ENCODE data around the gene FBXW7. TPM values are rescaled to one million over a fixed set of nuclear protein-coding genes. Genes with fewer than 3 reads are reported as not detected.

The FBXW7 gene
- total RNA-seq, 6 experiments from 2014 or later: 17.4 to 26.1 (median 19.5) TPM

GRCh38 chr4:152522754-152523153 lies 13.1 kb downstream of the FBXW7 start:
- Mint-ChIP-seq H3K9me3 (no peaks in the 10 kb centered on the region), H3K27ac (no peak overlapping the region), H3K4me1 (ENCODE audit: low read depth) (peaks cover 39% of the 10 kb centered on the region), H3K4me3 (no peak overlapping the region), H3K36me3 (ENCODE audit: low read depth) (peaks cover 4% of the 10 kb centered on the region; the same call in 1 of the 2 replicates), H3K27me3 (ENCODE audit: insufficient read depth) (no peaks in the 10 kb centered on the region; the same call in 1 of the 2 replicates)
- no peak for DNase-seq
- TF ChIP-seq CTCF (IDR thresholded peaks at IDR 0.05): no peak

- H3K9me3 Mint-ChIP-seq: no peaks in the 10 kb centered on the region
- DNase-seq: no peak
- peaks cover 39% of the 10 kb centered on the region for H3K4me1 Mint-ChIP-seq (ENCODE audit: low read depth)
- TF ChIP-seq CTCF (IDR thresholded peaks at IDR 0.05): no peak
- H3K27me3 Mint-ChIP-seq (ENCODE audit: insufficient read depth): no peaks in the 10 kb centered on the region; the same call in 1 of the 2 replicates
- H3K27ac Mint-ChIP-seq: no peak overlapping the region
- peaks cover 4% of the 10 kb centered on the region; the same call in 1 of the 2 replicates for H3K36me3 Mint-ChIP-seq (ENCODE audit: low read depth)
- H3K4me3 Mint-ChIP-seq: no peak overlapping the region
Measured at GRCh38 chr4:152522245-152522644, 13.6 kb downstream of the FBXW7 start.

GRCh38 chr4:152516156-152516555 lies 19.7 kb downstream of the FBXW7 start:
- Mint-ChIP-seq H3K27ac (peak overlapping the region; percentile 94), H3K4me1 (ENCODE audit: low read depth) (peaks cover 37% of the 10 kb centered on the region), H3K36me3 (ENCODE audit: low read depth) (0 out of 2 replicates have a peak, but pooled peaks cover 4% of the 10 kb centered on the region), H3K27me3 (ENCODE audit: insufficient read depth) (no peaks in the 10 kb centered on the region), H3K9me3 (no peaks in the 10 kb centered on the region), H3K4me3 (peak overlapping the region; percentile 74)
- peak; percentile 23 for DNase-seq
- TF ChIP-seq CTCF (IDR thresholded peaks at IDR 0.05): no peak

- peak overlapping the region; percentile 74 for H3K4me3 Mint-ChIP-seq
- peak; percentile 37 for DNase-seq
- no peaks in the 10 kb centered on the region for H3K9me3 Mint-ChIP-seq
- H3K4me1 Mint-ChIP-seq (ENCODE audit: low read depth): peaks cover 41% of the 10 kb centered on the region
- peak overlapping the region; percentile 94 for H3K27ac Mint-ChIP-seq
- 0 out of 2 replicates have a peak, but pooled peaks cover 4% of the 10 kb centered on the region for H3K36me3 Mint-ChIP-seq (ENCODE audit: low read depth)
- TF ChIP-seq CTCF (IDR thresholded peaks at IDR 0.05): no peak
- H3K27me3 Mint-ChIP-seq (ENCODE audit: insufficient read depth): no peaks in the 10 kb centered on the region
Measured at GRCh38 chr4:152515678-152516077, 20.2 kb downstream of the FBXW7 start.

GRCh38 chr4:152514356-152514755 lies 21.5 kb downstream of the FBXW7 start:
- Mint-ChIP-seq H3K27me3 (ENCODE audit: insufficient read depth) (no peaks in the 10 kb centered on the region), H3K4me1 (ENCODE audit: low read depth) (peaks cover 50% of the 10 kb centered on the region), H3K4me3 (no peak overlapping the region), H3K27ac (no peak overlapping the region; the same call in 1 of the 2 replicates), H3K36me3 (ENCODE audit: low read depth) (0 out of 2 replicates have a peak, but pooled peaks cover 4% of the 10 kb centered on the region), H3K9me3 (no peaks in the 10 kb centered on the region)
- DNase-seq: no peak
- TF ChIP-seq CTCF (IDR thresholded peaks at IDR 0.05): no peak
